Retina (tissue), 1 donor: Measurements from ENCODE around the gene CNGA4.

Source experiments
- DNase-seq: peaks from one replicate; pipeline ENCODE4 v3.0.0-alpha.2; 2016

Gene CNGA4

GRCh38 chr11:6238902-6239301, at the start of gene CNGA4:
Gene CNGA4, plus strand, starts transcription at chr11:6239089. Its CDS starts 118 bp downstream, at chr11:6239207.
- no peak for DNase-seq

GRCh38 chr11:6191742-6192141, 47.1 kb upstream of the CNGA4 start:
- no peak for DNase-seq

- no peak for DNase-seq
Measured at GRCh38 chr11:6194065-6194581, 44.8 kb upstream of the CNGA4 start.

GRCh38 chr11:6196396-6196795, 42.5 kb upstream of the CNGA4 start:
- no peak for DNase-seq

GRCh38 chr11:6197466-6198200, 41.3 kb upstream of the CNGA4 start:
- no peak for DNase-seq

- no peak for DNase-seq
Measured at GRCh38 chr11:6199174-6199810, 39.6 kb upstream of the CNGA4 start, which contains the start of gene OR52W1. Gene OR52W1, plus strand, starts transcription at chr11:6199224. Its CDS starts 0 bp downstream, at chr11:6199224.

GRCh38 chr11:6200975-6201374, 37.9 kb upstream of the CNGA4 start:
- DNase-seq, result no peak

- no peak for DNase-seq
Measured at GRCh38 chr11:6201481-6201880, 37.4 kb upstream of the CNGA4 start.

GRCh38 chr11:6202041-6202440, 36.8 kb upstream of the CNGA4 start:
- DNase-seq, result no peak

- no peak for DNase-seq
Measured at GRCh38 chr11:6203327-6203726, 35.6 kb upstream of the CNGA4 start.

GRCh38 chr11:6204706-6205105, 34.2 kb upstream of the CNGA4 start:
- no peak for DNase-seq

GRCh38 chr11:6205366-6205765, 33.5 kb upstream of the CNGA4 start, which contains the start of gene C11orf42:
Gene C11orf42, plus strand, starts transcription at chr11:6205557. Its CDS starts 59 bp downstream, at chr11:6205616.
- no peak for DNase-seq

GRCh38 chr11:6206456-6207180, 32.3 kb upstream of the CNGA4 start:
- no peak for DNase-seq

GRCh38 chr11:6209801-6210200, 29.1 kb upstream of the CNGA4 start:
- no peak for DNase-seq

GRCh38 chr11:6210274-6210955, 28.5 kb upstream of the CNGA4 start:
- no peak for DNase-seq

GRCh38 chr11:6214530-6214929, 24.4 kb upstream of the CNGA4 start:
- DNase-seq, result no peak

- DNase-seq, result no peak
Measured at GRCh38 chr11:6216501-6216900, 22.4 kb upstream of the CNGA4 start.

- no peak for DNase-seq
Measured at GRCh38 chr11:6217722-6218121, 21.2 kb upstream of the CNGA4 start.

GRCh38 chr11:6219359-6219758, 19.5 kb upstream of the CNGA4 start:
- DNase-seq, result no peak

- DNase-seq, result no peak
Measured at GRCh38 chr11:6223854-6224253, 15.0 kb upstream of the CNGA4 start.

GRCh38 chr11:6224421-6224820, 14.5 kb upstream of the CNGA4 start:
- DNase-seq, result no peak

GRCh38 chr11:6225024-6225423, 13.9 kb upstream of the CNGA4 start:
- DNase-seq, result no peak

GRCh38 chr11:6225896-6226295, 13.0 kb upstream of the CNGA4 start:
- no peak for DNase-seq
